ENCODE measurements around the gene SMYD5. TPM values are rescaled to one million over a fixed set of nuclear protein-coding genes. Genes with fewer than 3 reads are reported as not detected.
A peak's percentile ranks its signal among the peaks of the same experiment; 100 is the strongest.

SMYD5 gene
- total RNA-seq, 1 donor from 2014 or later = 12.8 TPM

GRCh38 chr2:73266061-73266901 lies 52.2 kb downstream of the SMYD5 start:
- Mint-ChIP-seq H3K4me3 (ENCODE audit: unreplicated experiment) (no peak overlapping the region), H3K27ac (ENCODE audit: unreplicated experiment) (no peak overlapping the region), H3K4me1 (ENCODE audit: low read depth, unreplicated experiment) (peaks cover 14% of the 10 kb centered on the region), H3K9me3 (ENCODE audit: unreplicated experiment) (peaks cover 4% of the 10 kb centered on the region), H3K27me3 (ENCODE audit: low read depth, unreplicated experiment) (peaks cover 35% of the 10 kb centered on the region), H3K36me3 (ENCODE audit: low read depth, unreplicated experiment) (peaks cover 16% of the 10 kb centered on the region)
- H3K36me3 ChIP-seq (ENCODE audit: insufficient read depth, low read length) = no peaks in the 10 kb centered on the region
- H3K9ac ChIP-seq (ENCODE audit: low read length) = no peak overlapping the region
- DNase-seq (ENCODE audit: low read depth) (peak; percentile 31), FAIRE-seq (no peak)
- H2AFZ ChIP-seq (ENCODE audit: low read depth, low read length) = no peak overlapping the region
- no peaks in the 10 kb centered on the region for H3K79me2 ChIP-seq (ENCODE audit: insufficient read depth, low read length)
- H3K4me1 ChIP-seq (ENCODE audit: insufficient read depth, low read length) = peaks cover 5% of the 10 kb centered on the region
- H3K4me2 ChIP-seq (ENCODE audit: low read length) = no peak overlapping the region
- no peak overlapping the region for H3K4me3 ChIP-seq (ENCODE audit: insufficient read depth, low read depth, low read length)
- H4K20me1 ChIP-seq (ENCODE audit: insufficient read depth, low read length) = peaks cover 31% of the 10 kb centered on the region
- TF ChIP-seq EZH2 (IDR thresholded peaks at IDR 0.05; ENCODE audit: insufficient read depth, low read length) (no peak), CTCF (IDR thresholded peaks at IDR 0.05; ENCODE audit: insufficient read depth, low read depth, low read length) (no peak)
- no peak overlapping the region for H3K27ac ChIP-seq (ENCODE audit: low read depth, low read length)
- peaks cover 34% of the 10 kb centered on the region for H3K27me3 ChIP-seq (ENCODE audit: insufficient read depth, low read length)
- H3K9me3 ChIP-seq (ENCODE audit: insufficient read depth, low read depth, low read length) = no peaks in the 10 kb centered on the region

GRCh38 chr2:73267008-73267407 lies 53.0 kb downstream of the SMYD5 start:
- Histone ChIP-seq H3K9me3 (ENCODE audit: insufficient read depth, low read depth, low read length) (no peaks in the 10 kb centered on the region), H3K4me1 (ENCODE audit: insufficient read depth, low read length) (peaks cover 5% of the 10 kb centered on the region), H3K4me3 (ENCODE audit: insufficient read depth, low read depth, low read length) (no peak overlapping the region), H3K4me2 (ENCODE audit: low read length) (no peak overlapping the region), H3K27me3 (ENCODE audit: insufficient read depth, low read length) (peaks cover 34% of the 10 kb centered on the region), H3K79me2 (ENCODE audit: insufficient read depth, low read length) (no peaks in the 10 kb centered on the region), H3K36me3 (ENCODE audit: insufficient read depth, low read length) (no peaks in the 10 kb centered on the region), H2AFZ (ENCODE audit: low read depth, low read length) (no peak overlapping the region), H3K9ac (ENCODE audit: low read length) (no peak overlapping the region), H4K20me1 (ENCODE audit: insufficient read depth, low read length) (peaks cover 33% of the 10 kb centered on the region), H3K27ac (ENCODE audit: low read depth, low read length) (no peak overlapping the region)
- Mint-ChIP-seq H3K9me3 (ENCODE audit: unreplicated experiment) (peaks cover 4% of the 10 kb centered on the region), H3K27me3 (ENCODE audit: low read depth, unreplicated experiment) (peaks cover 39% of the 10 kb centered on the region), H3K27ac (ENCODE audit: unreplicated experiment) (no peak overlapping the region), H3K4me3 (ENCODE audit: unreplicated experiment) (no peak overlapping the region), H3K4me1 (ENCODE audit: low read depth, unreplicated experiment) (peaks cover 14% of the 10 kb centered on the region), H3K36me3 (ENCODE audit: low read depth, unreplicated experiment) (peaks cover 16% of the 10 kb centered on the region)
- no peak for DNase-seq (ENCODE audit: low read depth)
- TF ChIP-seq CTCF (IDR thresholded peaks at IDR 0.05; ENCODE audit: insufficient read depth, low read depth, low read length) = no peak
- TF ChIP-seq EZH2 (IDR thresholded peaks at IDR 0.05; ENCODE audit: insufficient read depth, low read length) = no peak
- FAIRE-seq = no peak

- Mint-ChIP-seq H3K36me3 (ENCODE audit: low read depth, unreplicated experiment) (peaks cover 16% of the 10 kb centered on the region), H3K27me3 (ENCODE audit: low read depth, unreplicated experiment) (peaks cover 39% of the 10 kb centered on the region), H3K4me1 (ENCODE audit: low read depth, unreplicated experiment) (peaks cover 14% of the 10 kb centered on the region), H3K9me3 (ENCODE audit: unreplicated experiment) (peaks cover 4% of the 10 kb centered on the region), H3K27ac (ENCODE audit: unreplicated experiment) (no peak overlapping the region), H3K4me3 (ENCODE audit: unreplicated experiment) (peak overlapping the region; percentile 43)
- no peak overlapping the region for H3K9ac ChIP-seq (ENCODE audit: low read length)
- H3K4me2 ChIP-seq (ENCODE audit: low read length) = peak overlapping the region; percentile 74
- peaks cover 34% of the 10 kb centered on the region for H3K27me3 ChIP-seq (ENCODE audit: insufficient read depth, low read length)
- H3K4me1 ChIP-seq (ENCODE audit: insufficient read depth, low read length) = peaks cover 5% of the 10 kb centered on the region
- FAIRE-seq (no peak), DNase-seq (ENCODE audit: low read depth) (no peak)
- no peaks in the 10 kb centered on the region for H3K36me3 ChIP-seq (ENCODE audit: insufficient read depth, low read length)
- H3K9me3 ChIP-seq (ENCODE audit: insufficient read depth, low read depth, low read length) = no peaks in the 10 kb centered on the region
- peak overlapping the region; percentile 52 for H2AFZ ChIP-seq (ENCODE audit: low read depth, low read length)
- no peak overlapping the region for H3K27ac ChIP-seq (ENCODE audit: low read depth, low read length)
- H3K4me3 ChIP-seq (ENCODE audit: insufficient read depth, low read depth, low read length) = no peak overlapping the region
- H3K79me2 ChIP-seq (ENCODE audit: insufficient read depth, low read length) = no peaks in the 10 kb centered on the region
- H4K20me1 ChIP-seq (ENCODE audit: insufficient read depth, low read length) = peaks cover 38% of the 10 kb centered on the region
- TF ChIP-seq EZH2 (IDR thresholded peaks at IDR 0.05; ENCODE audit: insufficient read depth, low read length) (no peak), CTCF (IDR thresholded peaks at IDR 0.05; ENCODE audit: insufficient read depth, low read depth, low read length) (no peak)
These were observed 54.4 kb downstream of the SMYD5 start for GRCh38 chr2:73268366-73268829.

Data from astrocyte (in vitro differentiated cells and primary cell).